HepG2 (cell line): Measurements from ENCODE around the gene EIF6. TPM values are rescaled to one million over a fixed set of nuclear protein-coding genes. Genes with fewer than 3 reads are reported as not detected.

Experiments used
- ARID2 ChIP-seq: sonication (generic); formaldehyde crosslinking; IDR thresholded peaks from 2 replicates; pipeline ENCODE4 v1.8.1; 2022; ENCODE audit warnings: mild to moderate bottlenecking, missing genetic modification reagents, borderline replicate concordance
- ASH2L ChIP-seq: fragments of 300-600, 200-600 bp; sonication (generic); IDR thresholded peaks from 2 replicates; pipeline ENCODE4 v1.7.0; 2017; ENCODE audit warnings: low read depth, mild to moderate bottlenecking, moderate library complexity, mixed read lengths, low read length; ENCODE audit not compliant: insufficient read length
- HNRNPH1 ChIP-seq: fragments of 200-400 bp; formaldehyde crosslinking; optimal IDR thresholded peaks from 2 replicates; pipeline ENCODE3; 2017; ENCODE audit warnings: mild to moderate bottlenecking, low read depth, low read length
- SP140L ChIP-seq: sonication (generic); formaldehyde crosslinking; IDR thresholded peaks from 2 replicates; pipeline ENCODE4 v1.4.0; 2020; ENCODE audit warnings: missing genetic modification reagents, borderline replicate concordance
- TOPORS ChIP-seq: sonication (generic); formaldehyde crosslinking; IDR thresholded peaks from 2 replicates; pipeline ENCODE4 v1.8.0; 2023; ENCODE audit warnings: mild to moderate bottlenecking, missing genetic modification reagents
- ZNF207 ChIP-seq: fragments of 450-650 bp; IDR thresholded peaks from 2 replicates; pipeline ENCODE4 v1.6.1; 2016; ENCODE audit warnings: antibody characterized with exemption, borderline replicate concordance
- ZNF431 ChIP-seq: sonication (generic); formaldehyde crosslinking; IDR thresholded peaks from 2 replicates; pipeline ENCODE4 v1.9.0; 2022; ENCODE audit warnings: missing genetic modification reagents, low read depth, mild to moderate bottlenecking, borderline replicate concordance
- ZNF652 ChIP-seq: IDR thresholded peaks from 2 replicates; pipeline ENCODE4 v1.6.1; 2016; ENCODE audit warnings: low read depth, borderline replicate concordance
- ZNF83 ChIP-seq: sonication (generic); formaldehyde crosslinking; IDR thresholded peaks from 2 replicates; pipeline ENCODE4 v1.4.0; 2020; ENCODE audit warnings: missing genetic modification reagents, mild to moderate bottlenecking, borderline replicate concordance
- polyA plus RNA-seq, 8 experiments: library from polyadenylated mRNA; depleted of rRNA in 3 of 8; stranded (reverse) in 7 of 8; unstranded in 1 of 8; fragments of >200 nt; fragmentation: Illumina TruSeq in 4 of 8; extraction: Trizol in 4 of 8; gene quantifications; 2 replicates each; pipeline versions ENCODE4 v1.2.1 to v1.2.3, GENCODE V29; 2011 to 2016; ENCODE audit warnings: low read depth in 4 of 8, missing spikeins in 1 of 8, mixed read lengths in 1 of 8; ENCODE audit not compliant: insufficient read depth in 1 of 8
- total RNA-seq, 5 experiments: library from RNA; depleted of rRNA; stranded (reverse); fragments of >200 nt; fragmentation: Illumina TruSeq; extraction: Trizol; gene quantifications; 2 replicates each; pipeline ENCODE4 v1.2.3, GENCODE V29; 2016; ENCODE audit warnings: low read depth in 1 of 5
- TF ChIP-seq, protein P1 (sequence below): sonication (generic); formaldehyde crosslinking; IDR thresholded peaks from 2 replicates; pipeline ENCODE4 v1.5.0; 2020; ENCODE audit warnings: mild to moderate bottlenecking, missing genetic modification reagents, moderate library complexity
- TF ChIP-seq, protein P2 (sequence below), 2 experiments: sonication (generic) in 1 of 2; formaldehyde crosslinking in 1 of 2; IDR thresholded peaks; 2 replicates each; pipeline versions ENCODE4 v1.4.0 to v1.6.1; 2016 to 2020; ENCODE audit warnings: borderline replicate concordance in 1 of 2, low read depth in 1 of 2, mild to moderate bottlenecking in 1 of 2, missing genetic modification reagents in 1 of 2
- TF ChIP-seq, protein P3 (sequence below): sonication (generic); formaldehyde crosslinking; IDR thresholded peaks from 2 replicates; pipeline ENCODE4 v1.4.0; 2020; ENCODE audit warnings: missing genetic modification reagents
- TF ChIP-seq, protein P4 (sequence below): IDR thresholded peaks from 2 replicates; pipeline ENCODE4 v1.6.1; 2016; ENCODE audit warnings: low read depth

Gene EIF6
- total and polyA plus RNA-seq, 2 of the 13 experiments (the other 11 are each of a cell fraction or from before 2014, with no cell fraction given): 462 to 466 TPM

DNA sequence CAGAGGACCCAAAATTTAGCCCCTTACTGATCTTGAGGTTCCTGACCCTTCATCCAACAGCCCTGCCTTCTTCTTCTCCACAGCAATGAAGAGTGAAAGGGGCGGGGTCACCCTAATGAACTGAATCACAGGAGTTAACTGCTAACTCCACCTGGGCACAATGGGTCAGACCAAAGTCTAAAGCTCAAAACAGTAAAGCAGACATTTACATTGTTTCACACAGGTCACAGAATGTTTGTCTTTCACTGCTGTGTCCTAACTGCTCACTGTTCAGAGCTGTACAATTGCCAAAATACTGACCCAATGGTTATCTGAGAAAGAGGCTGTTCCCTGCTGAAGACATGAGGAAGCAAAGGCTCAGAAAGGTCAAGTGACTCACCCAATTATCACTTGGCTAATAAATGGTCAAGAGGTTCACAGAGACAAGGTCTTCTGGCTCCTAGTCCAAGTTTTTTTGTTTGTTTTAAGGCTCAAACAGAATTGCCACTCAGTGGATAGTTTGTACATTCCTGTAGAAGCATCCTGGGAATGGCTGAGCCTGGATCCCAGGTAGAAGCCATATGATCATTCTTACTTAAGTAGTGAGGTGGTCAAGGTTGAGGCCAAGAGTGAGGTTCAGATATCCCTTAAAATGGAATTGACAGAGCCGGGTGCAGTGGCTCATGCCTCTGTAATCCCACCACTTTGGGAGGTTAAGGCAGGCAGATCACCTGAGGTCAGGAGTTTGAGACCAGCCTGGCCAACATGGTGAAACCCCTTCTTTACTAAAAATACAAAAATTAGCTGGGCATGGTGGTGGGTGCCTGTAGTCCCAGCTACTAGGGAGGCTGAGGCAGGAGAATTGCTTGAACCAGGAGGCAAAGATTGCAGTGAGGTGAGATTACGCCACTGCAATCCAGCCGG is 42.8 kb upstream of the EIF6 start (continued):
- TF ChIP-seq, protein P1, sequence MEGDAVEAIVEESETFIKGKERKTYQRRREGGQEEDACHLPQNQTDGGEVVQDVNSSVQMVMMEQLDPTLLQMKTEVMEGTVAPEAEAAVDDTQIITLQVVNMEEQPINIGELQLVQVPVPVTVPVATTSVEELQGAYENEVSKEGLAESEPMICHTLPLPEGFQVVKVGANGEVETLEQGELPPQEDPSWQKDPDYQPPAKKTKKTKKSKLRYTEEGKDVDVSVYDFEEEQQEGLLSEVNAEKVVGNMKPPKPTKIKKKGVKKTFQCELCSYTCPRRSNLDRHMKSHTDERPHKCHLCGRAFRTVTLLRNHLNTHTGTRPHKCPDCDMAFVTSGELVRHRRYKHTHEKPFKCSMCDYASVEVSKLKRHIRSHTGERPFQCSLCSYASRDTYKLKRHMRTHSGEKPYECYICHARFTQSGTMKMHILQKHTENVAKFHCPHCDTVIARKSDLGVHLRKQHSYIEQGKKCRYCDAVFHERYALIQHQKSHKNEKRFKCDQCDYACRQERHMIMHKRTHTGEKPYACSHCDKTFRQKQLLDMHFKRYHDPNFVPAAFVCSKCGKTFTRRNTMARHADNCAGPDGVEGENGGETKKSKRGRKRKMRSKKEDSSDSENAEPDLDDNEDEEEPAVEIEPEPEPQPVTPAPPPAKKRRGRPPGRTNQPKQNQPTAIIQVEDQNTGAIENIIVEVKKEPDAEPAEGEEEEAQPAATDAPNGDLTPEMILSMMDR (CRISPR knock-in tag): 0 out of 2 replicates have a peak, but pooled peaks have one; percentile 2
- TF ChIP-seq HNRNPH1: no peak
- TF ChIP-seq ZNF207: no peak
- peak; percentile 76; the same call in 1 of the 2 replicates for TF ChIP-seq ARID2
- TF ChIP-seq, protein P2, sequence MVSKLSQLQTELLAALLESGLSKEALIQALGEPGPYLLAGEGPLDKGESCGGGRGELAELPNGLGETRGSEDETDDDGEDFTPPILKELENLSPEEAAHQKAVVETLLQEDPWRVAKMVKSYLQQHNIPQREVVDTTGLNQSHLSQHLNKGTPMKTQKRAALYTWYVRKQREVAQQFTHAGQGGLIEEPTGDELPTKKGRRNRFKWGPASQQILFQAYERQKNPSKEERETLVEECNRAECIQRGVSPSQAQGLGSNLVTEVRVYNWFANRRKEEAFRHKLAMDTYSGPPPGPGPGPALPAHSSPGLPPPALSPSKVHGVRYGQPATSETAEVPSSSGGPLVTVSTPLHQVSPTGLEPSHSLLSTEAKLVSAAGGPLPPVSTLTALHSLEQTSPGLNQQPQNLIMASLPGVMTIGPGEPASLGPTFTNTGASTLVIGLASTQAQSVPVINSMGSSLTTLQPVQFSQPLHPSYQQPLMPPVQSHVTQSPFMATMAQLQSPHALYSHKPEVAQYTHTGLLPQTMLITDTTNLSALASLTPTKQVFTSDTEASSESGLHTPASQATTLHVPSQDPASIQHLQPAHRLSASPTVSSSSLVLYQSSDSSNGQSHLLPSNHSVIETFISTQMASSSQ (IDR thresholded peaks at IDR 0.05; ENCODE audit: low read depth): peak; percentile 78
- TF ChIP-seq, protein P2 (CRISPR knock-in tag; IDR thresholded peaks at IDR 0.05; ENCODE audit: borderline replicate concordance): peak; percentile 95; the same call in 1 of the 2 replicates
- peak; percentile 92 for TF ChIP-seq ZNF652 (CRISPR knock-in tag)
- TF ChIP-seq ZNF83: 0 out of 2 replicates have a peak, but pooled peaks have one; percentile 57
- 0 out of 2 replicates have a peak, but pooled peaks have one; percentile 89 for TF ChIP-seq ZNF431 (CRISPR knock-in tag)
- TF ChIP-seq, protein P3, sequence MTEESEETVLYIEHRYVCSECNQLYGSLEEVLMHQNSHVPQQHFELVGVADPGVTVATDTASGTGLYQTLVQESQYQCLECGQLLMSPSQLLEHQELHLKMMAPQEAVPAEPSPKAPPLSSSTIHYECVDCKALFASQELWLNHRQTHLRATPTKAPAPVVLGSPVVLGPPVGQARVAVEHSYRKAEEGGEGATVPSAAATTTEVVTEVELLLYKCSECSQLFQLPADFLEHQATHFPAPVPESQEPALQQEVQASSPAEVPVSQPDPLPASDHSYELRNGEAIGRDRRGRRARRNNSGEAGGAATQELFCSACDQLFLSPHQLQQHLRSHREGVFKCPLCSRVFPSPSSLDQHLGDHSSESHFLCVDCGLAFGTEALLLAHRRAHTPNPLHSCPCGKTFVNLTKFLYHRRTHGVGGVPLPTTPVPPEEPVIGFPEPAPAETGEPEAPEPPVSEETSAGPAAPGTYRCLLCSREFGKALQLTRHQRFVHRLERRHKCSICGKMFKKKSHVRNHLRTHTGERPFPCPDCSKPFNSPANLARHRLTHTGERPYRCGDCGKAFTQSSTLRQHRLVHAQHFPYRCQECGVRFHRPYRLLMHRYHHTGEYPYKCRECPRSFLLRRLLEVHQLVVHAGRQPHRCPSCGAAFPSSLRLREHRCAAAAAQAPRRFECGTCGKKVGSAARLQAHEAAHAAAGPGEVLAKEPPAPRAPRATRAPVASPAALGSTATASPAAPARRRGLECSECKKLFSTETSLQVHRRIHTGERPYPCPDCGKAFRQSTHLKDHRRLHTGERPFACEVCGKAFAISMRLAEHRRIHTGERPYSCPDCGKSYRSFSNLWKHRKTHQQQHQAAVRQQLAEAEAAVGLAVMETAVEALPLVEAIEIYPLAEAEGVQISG (CRISPR knock-in tag): peak; percentile 87
- TF ChIP-seq TOPORS: 0 out of 2 replicates have a peak, but pooled peaks have one; percentile 43
- TF ChIP-seq ASH2L: peak; percentile 96
- TF ChIP-seq, protein P4, sequence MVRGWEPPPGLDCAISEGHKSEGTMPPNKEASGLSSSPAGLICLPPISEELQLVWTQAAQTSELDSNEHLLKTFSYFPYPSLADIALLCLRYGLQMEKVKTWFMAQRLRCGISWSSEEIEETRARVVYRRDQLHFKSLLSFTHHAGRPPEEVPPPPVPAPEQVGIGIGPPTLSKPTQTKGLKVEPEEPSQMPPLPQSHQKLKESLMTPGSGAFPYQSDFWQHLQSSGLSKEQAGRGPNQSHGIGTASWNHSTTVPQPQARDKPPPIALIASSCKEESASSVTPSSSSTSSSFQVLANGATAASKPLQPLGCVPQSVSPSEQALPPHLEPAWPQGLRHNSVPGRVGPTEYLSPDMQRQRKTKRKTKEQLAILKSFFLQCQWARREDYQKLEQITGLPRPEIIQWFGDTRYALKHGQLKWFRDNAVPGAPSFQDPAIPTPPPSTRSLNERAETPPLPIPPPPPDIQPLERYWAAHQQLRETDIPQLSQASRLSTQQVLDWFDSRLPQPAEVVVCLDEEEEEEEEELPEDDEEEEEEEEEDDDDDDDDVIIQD (CRISPR knock-in tag): peak; percentile 98
- TF ChIP-seq SP140L: peak; percentile 96; the same call in 1 of the 2 replicates
